ENCODE data around the gene DGKI.

DNA sequence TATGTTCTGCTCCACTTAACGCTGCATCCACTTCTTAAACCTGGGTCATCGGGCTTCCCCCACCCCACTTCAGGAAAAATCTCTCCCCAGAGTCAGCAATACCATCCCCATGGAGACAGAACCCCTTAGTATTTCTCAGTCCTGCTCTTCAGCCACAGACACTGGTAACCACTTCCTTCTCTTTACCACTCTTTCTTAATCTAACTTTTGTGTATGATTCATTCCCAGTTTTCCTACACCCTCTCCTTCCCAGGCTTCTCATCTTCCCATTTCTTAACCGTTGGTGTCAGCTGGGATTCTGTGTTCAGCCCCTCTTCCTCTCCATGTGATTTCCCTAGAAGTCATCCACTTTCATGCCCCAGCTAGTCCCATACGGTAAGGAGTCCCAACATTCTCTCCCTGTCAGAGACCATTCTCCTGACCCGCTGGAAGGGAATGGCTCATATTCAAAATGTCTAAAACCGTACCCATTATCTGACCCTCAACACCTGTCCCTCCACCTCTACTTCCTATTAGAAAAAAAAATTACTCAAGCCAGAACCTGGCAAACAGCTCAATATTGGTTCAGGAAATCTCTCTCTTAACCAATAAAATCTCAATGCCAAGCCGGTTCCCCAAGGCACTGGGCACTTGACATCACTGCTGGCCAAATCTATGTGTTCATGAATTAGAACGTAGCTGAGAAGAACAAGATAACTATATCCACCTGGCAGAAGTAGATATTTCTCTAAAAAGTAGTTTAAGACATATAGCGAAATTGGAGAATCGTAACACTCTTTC is 89.4 kb downstream of the DGKI start:
- TF ChIP-seq EZH2 (IDR thresholded peaks at IDR 0.05; ENCODE audit: low read depth), result no peak
- TF ChIP-seq, protein P1, sequence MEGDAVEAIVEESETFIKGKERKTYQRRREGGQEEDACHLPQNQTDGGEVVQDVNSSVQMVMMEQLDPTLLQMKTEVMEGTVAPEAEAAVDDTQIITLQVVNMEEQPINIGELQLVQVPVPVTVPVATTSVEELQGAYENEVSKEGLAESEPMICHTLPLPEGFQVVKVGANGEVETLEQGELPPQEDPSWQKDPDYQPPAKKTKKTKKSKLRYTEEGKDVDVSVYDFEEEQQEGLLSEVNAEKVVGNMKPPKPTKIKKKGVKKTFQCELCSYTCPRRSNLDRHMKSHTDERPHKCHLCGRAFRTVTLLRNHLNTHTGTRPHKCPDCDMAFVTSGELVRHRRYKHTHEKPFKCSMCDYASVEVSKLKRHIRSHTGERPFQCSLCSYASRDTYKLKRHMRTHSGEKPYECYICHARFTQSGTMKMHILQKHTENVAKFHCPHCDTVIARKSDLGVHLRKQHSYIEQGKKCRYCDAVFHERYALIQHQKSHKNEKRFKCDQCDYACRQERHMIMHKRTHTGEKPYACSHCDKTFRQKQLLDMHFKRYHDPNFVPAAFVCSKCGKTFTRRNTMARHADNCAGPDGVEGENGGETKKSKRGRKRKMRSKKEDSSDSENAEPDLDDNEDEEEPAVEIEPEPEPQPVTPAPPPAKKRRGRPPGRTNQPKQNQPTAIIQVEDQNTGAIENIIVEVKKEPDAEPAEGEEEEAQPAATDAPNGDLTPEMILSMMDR (conservative IDR thresholded peaks at IDR 0.05), result no peak
